GM12878 (cell line): Measurements from ENCODE around the gene SF1. TPM values are rescaled to one million over a fixed set of nuclear protein-coding genes. Genes with fewer than 3 reads are reported as not detected.

ENCODE experiments used
- ATAC-seq: fragments of 200-7000 bp; cut with Tn5 transposase; 3 replicates; pipeline ENCODE4 v1.9.1; 2020; ENCODE audit warnings: mild to moderate bottlenecking, moderate library complexity
- BruUV-seq: library from RNA; stranded (reverse); fragments of 400-500 nt; replicated peaks from 2 replicates; lab custom pipeline; 2021; lab: Mats Ljungman, UMichigan
- CTCF ChIA-PET: fragments of 300-600 bp; sonication (Branson Sonifier 250); formaldehyde crosslinking; extraction: SDS; loops from one replicate; lab custom pipeline; 2021; ENCODE audit warnings: inconsistent platforms; lab: Yijun Ruan, JAX
- POLR2A ChIA-PET: fragments of 350-600 bp; formaldehyde crosslinking; extraction: SDS; loops from one replicate; lab custom pipeline; 2021; ENCODE audit warnings: inconsistent platforms; lab: Charles Lee
- RAD21 ChIA-PET: fragments of 300-600 bp; sonication (Branson Sonifier 250); formaldehyde crosslinking; loops from one replicate; lab custom pipeline; 2023; ENCODE audit warnings: antibody characterized with exemption; ENCODE audit not compliant: unreplicated experiment; lab: Charles Lee
- SMC1A ChIA-PET: fragments of 300-600 bp; sonication (Branson Sonifier 250); formaldehyde crosslinking; loops from one replicate; lab custom pipeline; 2023; ENCODE audit not compliant: unreplicated experiment, uncharacterized antibody; lab: Charles Lee
- DNase-seq: peaks from one replicate; pipeline ENCODE4 v3.0.0-alpha.2; 2011; ENCODE audit warnings: low read depth, low spot score
- FAIRE-seq: peaks from 3 replicates; lab custom pipeline; 2011; peaks lifted over from hg19 to GRCh38; lab: Jason Lieb, UNC
- H2AFZ ChIP-seq: 2 replicates; pipeline ENCODE4 v1.6.0; 2011; ENCODE audit warnings: low read depth, low read length, control low read depth; ENCODE audit not compliant: control insufficient read depth
- H3K27ac ChIP-seq: 2 replicates; pipeline ENCODE4 v1.5.1; 2011; ENCODE audit warnings: control low read depth; ENCODE audit not compliant: control insufficient read depth, insufficient read depth
- H3K27me3 ChIP-seq, 2 experiments: replicated peaks in 1 of 2; 2 replicates each; pipeline versions ENCODE4 v1.6.0 to v1.6.1; 2011; ENCODE audit warnings: low read length in 1 of 2; ENCODE audit not compliant: control insufficient read depth in 2 of 2, insufficient read depth in 2 of 2
- H3K36me3 ChIP-seq, 2 experiments: 2 replicates each; pipeline ENCODE4 v1.5.1; 2011; ENCODE audit warnings: low read length in 1 of 2; ENCODE audit not compliant: control insufficient read depth in 2 of 2, insufficient read depth in 2 of 2
- H3K4me1 ChIP-seq: 2 replicates; pipeline ENCODE4 v1.6.1; 2011; ENCODE audit warnings: mild to moderate bottlenecking, low read length, moderate library complexity, mixed read lengths; ENCODE audit not compliant: control insufficient read depth, insufficient read depth
- H3K4me2 ChIP-seq: 2 replicates; pipeline ENCODE4 v1.6.0; 2011; ENCODE audit warnings: control low read depth; ENCODE audit not compliant: control insufficient read depth, insufficient read depth
- H3K4me3 ChIP-seq: fragments of 200-600 bp; sonication (generic); 2 replicates; pipeline ENCODE4 v1.5.1; 2016
- H3K79me2 ChIP-seq: 2 replicates; pipeline ENCODE4 v1.6.0; 2011; ENCODE audit warnings: low read length; ENCODE audit not compliant: control insufficient read depth, insufficient read depth
- H3K9ac ChIP-seq: 2 replicates; pipeline ENCODE4 v1.8.0; 2011; ENCODE audit warnings: low read length, control low read depth, mixed read lengths; ENCODE audit not compliant: control insufficient read depth, insufficient read depth
- H3K9me3 ChIP-seq: replicated peaks from 3 replicates; pipeline ENCODE4 v1.5.1; 2011; ENCODE audit warnings: mild to moderate bottlenecking, low read length; ENCODE audit not compliant: control insufficient read depth, insufficient read depth
- H4K20me1 ChIP-seq: 2 replicates; pipeline ENCODE4 v1.6.0; 2011; ENCODE audit not compliant: control insufficient read depth, insufficient read depth
- ATF2 ChIP-seq: IDR thresholded peaks from 2 replicates; pipeline ENCODE4 v1.6.1; 2012; ENCODE audit warnings: low read length, inconsistent platforms
- E2F4 ChIP-seq: IDR thresholded peaks from 2 replicates; pipeline ENCODE4 v1.6.1; 2012; ENCODE audit warnings: low read depth, low read length, improper control_type of control experiment
- EGR1 ChIP-seq, 2 experiments: IDR thresholded peaks; 1 replicate in 1 of 2; 2 replicates in 1 of 2; pipeline ENCODE4 v1.6.1; 2011 to 2012; ENCODE audit warnings: low read depth in 2 of 2, low read length in 2 of 2, borderline replicate concordance in 1 of 2, mild to moderate bottlenecking in 1 of 2, moderate library complexity in 1 of 2
- ESRRA ChIP-seq: IDR thresholded peaks from 2 replicates; pipeline ENCODE4 v1.6.1; 2012; ENCODE audit warnings: mild to moderate bottlenecking, low read length, improper control_type of control experiment
- MYB ChIP-seq: fragments of 150-350 bp; IDR thresholded peaks from 2 replicates; pipeline ENCODE4 v1.6.1; 2014; ENCODE audit warnings: mild to moderate bottlenecking, low read depth, low read length, borderline replicate concordance
- NR2C1 ChIP-seq: fragments of 450-650 bp; IDR thresholded peaks from 2 replicates; pipeline ENCODE4 v1.6.1; 2017; ENCODE audit warnings: antibody characterized with exemption, mild to moderate bottlenecking, moderate library complexity
- PBX3 ChIP-seq: IDR thresholded peaks from 2 replicates; pipeline ENCODE4 v1.6.1; 2011; ENCODE audit warnings: mild to moderate bottlenecking, low read depth, low read length, moderate library complexity; ENCODE audit not compliant: insufficient replicate concordance
- POLR2AphosphoS5 ChIP-seq: IDR thresholded peaks from 2 replicates; pipeline ENCODE4 v1.6.1; 2011; ENCODE audit warnings: mild to moderate bottlenecking, low read length, inconsistent platforms
- SUPT20H ChIP-seq: IDR thresholded peaks from 2 replicates; pipeline ENCODE4 v1.6.1; 2011; ENCODE audit warnings: low read depth, mild to moderate bottlenecking, low read length, moderate library complexity, borderline replicate concordance; ENCODE audit not compliant: control insufficient read depth
- TCF7 ChIP-seq: IDR thresholded peaks from 2 replicates; pipeline ENCODE4 v1.6.1; 2014; ENCODE audit warnings: antibody characterized with exemption, borderline replicate concordance
- ZNF217 ChIP-seq: fragments of 450-650 bp; IDR thresholded peaks from 2 replicates; pipeline ENCODE4 v1.6.1; 2017; ENCODE audit warnings: antibody characterized with exemption, mild to moderate bottlenecking
- WGBS: methylation state at CpG from one replicate; pipeline ENCODE4 v1.1.6; 2016; ENCODE audit warnings: low lambda C conversion rate; ENCODE audit not compliant: insufficient replicate concordance, insufficient coverage; ENCODE audit errors: missing lambda C conversion rate; 5-methylcytosine and 5-hydroxymethylcytosine counted together
- in situ Hi-C: fragments of 300-500 bp; cut with MboI; formaldehyde crosslinking; loops from 9 replicates; pipeline ENCODE4 v1.14.3; 2018; ENCODE audit warnings: mixed read lengths
- intact Hi-C: fragments of 100-400 bp; cut with micrococcal nuclease; formaldehyde crosslinking; loops from one replicate; pipeline ENCODE4 v1.14.2; 2022; ENCODE audit not compliant: unreplicated experiment
- polyA plus RNA-seq, 11 experiments: library from polyadenylated mRNA; depleted of rRNA in 4 of 11; unstranded in 6 of 11; stranded (reverse) in 5 of 11; fragments of >200 nt; fragmentation: Nextera tagmentation in 4 of 11; fragmentation: Illumina TruSeq in 1 of 11; extraction: Ambion mirVana in 4 of 11; extraction: Trizol in 1 of 11; gene quantifications; 1 replicate in 1 of 11; 2 replicates in 10 of 11; pipeline versions ENCODE4 v1.2.1 to v1.2.3, GENCODE V29; 2011 to 2016; ENCODE audit warnings: inconsistent platforms in 2 of 11, missing spikeins in 2 of 11, low read depth in 1 of 11
- total RNA-seq, 4 experiments: library from RNA; depleted of rRNA in 3 of 4; stranded (reverse); fragments of >200 nt in 3 of 4; fragmentation: Illumina TruSeq in 1 of 4; extraction: Trizol in 1 of 4; gene quantifications; 2 replicates each; pipeline versions ENCODE4 v1.2.1 to v1.2.3, GENCODE V29; 2013 to 2021

Gene SF1
- total and polyA plus RNA-seq, 10 of the 15 experiments (the other 5 are each of a cell fraction or from before 2014, with no cell fraction given): 13.6 to 337 (median 103) TPM

GRCh38 chr11:64823568-64824119 is 45.3 kb upstream of the SF1 start:
- FAIRE-seq (no peak), ATAC-seq (no peak), DNase-seq (no peak)
- H3K27me3 ChIP-seq: no peaks in the 10 kb centered on the region
- H4K20me1 ChIP-seq: no peaks in the 10 kb centered on the region
- ChIA-PET CTCF (interaction anchor here (0.6 kb wide), 1 partner anchor 52 kb away, joined by 3 read pairs; no protein-coding TSS in a partner anchor), RAD21 (no interaction called here), POLR2A (no interaction called here), SMC1A (no interaction called here)
- no peak overlapping the region for H3K4me3 ChIP-seq
- no peak overlapping the region for H3K27ac ChIP-seq
- H3K9me3 ChIP-seq: no peaks in the 10 kb centered on the region
- no peak overlapping the region for H3K9ac ChIP-seq
- in situ Hi-C loops (no loop called here), intact Hi-C loops (no loop called here)
- H3K4me1 ChIP-seq: no peaks in the 10 kb centered on the region
- 31% methylated on average over 11 of the region's 11 CpGs for WGBS
- no peaks in the 10 kb centered on the region for H3K36me3 ChIP-seq
- H3K4me2 ChIP-seq: no peak overlapping the region
- no peak overlapping the region for H2AFZ ChIP-seq
- TF ChIP-seq MYB (no peak), SUPT20H (no peak), EGR1 (IDR thresholded peaks at IDR 0.05; ENCODE audit: borderline replicate concordance in 1 of 2, low read depth in 2 of 2, low read length in 2 of 2) (no peak), ESRRA (no peak), TCF7 (no peak), ZNF217 (no peak), NR2C1 (no peak), PBX3 (no peak), POLR2AphosphoS5 (no peak), E2F4 (no peak), ATF2 (no peak)
- no TSS peak for BruUV-seq
- no peaks in the 10 kb centered on the region for H3K79me2 ChIP-seq
